Activated T-helper 9 cell treated with anti-CD3 and anti-CD28 coated beads, Interleukin-2, amount 50 U/mL, for 16 hours (primary cell): Measurements from ENCODE around the gene GAGE12F.
"Not testable (repeated sequence)": the region's sequence is repeated elsewhere in the genome, so short reads cannot be mapped to it uniquely, and the experiment has no call there.

Experiments used
- DNase-seq: peaks from one replicate; pipeline ENCODE4 v3.0.0-alpha.2; 2020; ENCODE audit warnings: low read depth

Gene GAGE12F

DNA sequence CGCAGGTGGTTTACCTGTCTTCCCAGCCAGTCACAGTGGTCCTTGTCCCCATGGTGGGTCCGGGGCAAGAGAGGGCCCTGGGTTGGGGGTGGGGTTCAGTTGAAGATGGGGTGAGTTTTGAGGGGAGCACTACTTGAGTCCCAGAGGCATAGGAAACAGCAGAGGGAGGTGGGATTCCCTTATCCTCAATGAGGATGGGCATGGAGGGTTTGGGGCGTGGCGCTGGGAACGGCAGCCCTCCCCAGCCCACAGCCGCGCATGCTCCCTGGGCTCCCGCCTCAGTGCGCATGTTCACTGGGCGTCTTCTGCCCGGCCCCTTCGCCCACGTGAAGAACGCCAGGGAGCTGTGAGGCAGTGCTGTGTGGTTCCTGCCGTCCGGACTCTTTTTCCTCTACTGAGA lies at the start of gene GAGE12F:
TSS of gene GAGE12F (plus strand) at position 301 of the 400 bp plus-strand sequence. CDS start 1,155 bp downstream, outside the sequence.
- DNase-seq = not testable (repeated sequence)

DNA sequence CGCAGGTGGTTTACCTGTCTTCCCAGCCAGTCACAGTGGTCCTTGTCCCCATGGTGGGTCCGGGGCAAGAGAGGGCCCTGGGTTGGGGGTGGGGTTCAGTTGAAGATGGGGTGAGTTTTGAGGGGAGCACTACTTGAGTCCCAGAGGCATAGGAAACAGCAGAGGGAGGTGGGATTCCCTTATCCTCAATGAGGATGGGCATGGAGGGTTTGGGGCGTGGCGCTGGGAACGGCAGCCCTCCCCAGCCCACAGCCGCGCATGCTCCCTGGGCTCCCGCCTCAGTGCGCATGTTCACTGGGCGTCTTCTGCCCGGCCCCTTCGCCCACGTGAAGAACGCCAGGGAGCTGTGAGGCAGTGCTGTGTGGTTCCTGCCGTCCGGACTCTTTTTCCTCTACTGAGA lies 28.8 kb upstream of the GAGE12F start, which contains the start of gene GAGE12C:
TSS of gene GAGE12C (plus strand) at position 301 of the 400 bp plus-strand sequence. CDS start 1,155 bp downstream, outside the sequence.
- DNase-seq = not testable (repeated sequence)

DNA sequence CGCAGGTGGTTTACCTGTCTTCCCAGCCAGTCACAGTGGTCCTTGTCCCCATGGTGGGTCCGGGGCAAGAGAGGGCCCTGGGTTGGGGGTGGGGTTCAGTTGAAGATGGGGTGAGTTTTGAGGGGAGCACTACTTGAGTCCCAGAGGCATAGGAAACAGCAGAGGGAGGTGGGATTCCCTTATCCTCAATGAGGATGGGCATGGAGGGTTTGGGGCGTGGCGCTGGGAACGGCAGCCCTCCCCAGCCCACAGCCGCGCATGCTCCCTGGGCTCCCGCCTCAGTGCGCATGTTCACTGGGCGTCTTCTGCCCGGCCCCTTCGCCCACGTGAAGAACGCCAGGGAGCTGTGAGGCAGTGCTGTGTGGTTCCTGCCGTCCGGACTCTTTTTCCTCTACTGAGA lies 19.2 kb upstream of the GAGE12F start, which contains the start of gene GAGE12D:
TSS of gene GAGE12D (plus strand) at position 301 of the 400 bp plus-strand sequence. CDS start 1,155 bp downstream, outside the sequence.
- DNase-seq = not testable (repeated sequence)

GRCh38 chrX:49550989-49551388 lies 9.7 kb upstream of the GAGE12F start, which contains the start of gene GAGE12E:
GAGE12E (plus strand) TSS chrX:49551289; CDS start chrX:49552444, 1,155 bp downstream.
- not testable (repeated sequence) for DNase-seq

GRCh38 chrX:49568728-49569127 lies 8.1 kb downstream of the GAGE12F start:
- not testable (repeated sequence) for DNase-seq

DNA sequence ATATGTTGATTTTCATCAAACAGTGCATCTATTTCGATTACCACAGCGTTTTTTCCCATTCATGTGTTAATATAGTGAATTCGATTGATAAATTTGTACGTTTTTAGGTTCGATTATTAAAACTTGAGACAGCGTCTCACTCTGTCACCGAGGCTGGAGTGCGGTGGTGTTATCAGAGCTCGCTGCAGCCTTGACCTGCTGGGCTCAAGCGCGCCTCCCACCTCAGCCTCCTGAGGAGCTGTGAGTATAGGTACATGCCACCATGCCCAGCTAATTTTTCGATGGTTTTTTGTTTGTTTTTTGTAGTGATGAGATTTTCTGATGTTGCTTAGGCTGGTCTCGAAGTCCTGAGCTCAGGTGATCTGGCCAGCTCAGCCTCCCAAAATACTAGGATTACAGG lies 8.5 kb downstream of the GAGE12F start:
- DNase-seq = not testable (repeated sequence)

- not testable (repeated sequence) for DNase-seq
Observed at GRCh38 chrX:49570100-49570499, 9.5 kb downstream of the GAGE12F start, which contains the start of gene GAGE12G. GAGE12G (plus strand) TSS chrX:49570400; CDS start chrX:49571555, 1,155 bp downstream.

DNA sequence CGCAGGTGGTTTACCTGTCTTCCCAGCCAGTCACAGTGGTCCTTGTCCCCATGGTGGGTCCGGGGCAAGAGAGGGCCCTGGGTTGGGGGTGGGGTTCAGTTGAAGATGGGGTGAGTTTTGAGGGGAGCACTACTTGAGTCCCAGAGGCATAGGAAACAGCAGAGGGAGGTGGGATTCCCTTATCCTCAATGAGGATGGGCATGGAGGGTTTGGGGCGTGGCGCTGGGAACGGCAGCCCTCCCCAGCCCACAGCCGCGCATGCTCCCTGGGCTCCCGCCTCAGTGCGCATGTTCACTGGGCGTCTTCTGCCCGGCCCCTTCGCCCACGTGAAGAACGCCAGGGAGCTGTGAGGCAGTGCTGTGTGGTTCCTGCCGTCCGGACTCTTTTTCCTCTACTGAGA lies 19.0 kb downstream of the GAGE12F start, which contains the start of gene GAGE12H:
TSS of gene GAGE12H (plus strand) at position 301 of the 400 bp plus-strand sequence. CDS start 1,155 bp downstream, outside the sequence.
- DNase-seq = not testable (repeated sequence)

DNA sequence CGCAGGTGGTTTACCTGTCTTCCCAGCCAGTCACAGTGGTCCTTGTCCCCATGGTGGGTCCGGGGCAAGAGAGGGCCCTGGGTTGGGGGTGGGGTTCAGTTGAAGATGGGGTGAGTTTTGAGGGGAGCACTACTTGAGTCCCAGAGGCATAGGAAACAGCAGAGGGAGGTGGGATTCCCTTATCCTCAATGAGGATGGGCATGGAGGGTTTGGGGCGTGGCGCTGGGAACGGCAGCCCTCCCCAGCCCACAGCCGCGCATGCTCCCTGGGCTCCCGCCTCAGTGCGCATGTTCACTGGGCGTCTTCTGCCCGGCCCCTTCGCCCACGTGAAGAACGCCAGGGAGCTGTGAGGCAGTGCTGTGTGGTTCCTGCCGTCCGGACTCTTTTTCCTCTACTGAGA lies 28.6 kb downstream of the GAGE12F start, which contains the start of gene GAGE2A:
TSS of gene GAGE2A (plus strand) at position 301 of the 400 bp plus-strand sequence. CDS start 1,155 bp downstream, outside the sequence.
- DNase-seq = not testable (repeated sequence)

DNA sequence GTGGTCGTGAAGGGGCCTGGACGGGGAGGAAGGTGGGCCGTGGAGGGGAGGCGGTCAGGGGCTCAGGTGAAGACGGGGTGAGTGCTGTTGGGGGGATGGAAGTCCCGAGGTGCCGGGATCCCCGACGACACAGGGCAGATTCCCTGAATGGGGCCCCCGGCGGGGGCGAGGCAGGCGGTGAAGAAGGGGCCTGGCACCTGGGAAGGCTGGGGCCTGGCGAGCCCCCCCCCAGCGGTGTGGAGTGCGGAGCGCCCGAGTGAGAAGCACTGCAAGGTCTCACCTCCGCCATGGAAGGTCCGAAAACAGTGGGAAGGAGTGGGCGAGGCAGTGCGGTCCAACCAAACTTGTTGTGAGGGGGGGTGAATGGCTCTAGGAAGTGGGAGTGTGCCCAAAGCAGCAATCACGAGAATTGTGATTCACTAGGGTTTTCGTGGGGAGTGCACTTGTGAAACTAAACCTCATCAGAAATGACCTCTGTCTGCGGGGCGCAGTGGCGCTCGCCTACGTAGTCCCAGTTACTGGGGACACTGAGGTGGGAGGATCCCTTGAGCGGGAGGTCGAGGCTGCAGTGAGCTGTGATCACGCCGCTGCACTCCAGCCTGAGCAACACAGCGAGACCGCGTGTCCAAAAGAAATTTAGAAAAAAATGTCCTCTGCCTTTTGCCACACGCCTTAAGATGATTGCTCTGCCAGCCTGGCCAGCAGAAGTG lies 29.3 kb downstream of the GAGE12F start:
- not testable (repeated sequence) for DNase-seq

DNA sequence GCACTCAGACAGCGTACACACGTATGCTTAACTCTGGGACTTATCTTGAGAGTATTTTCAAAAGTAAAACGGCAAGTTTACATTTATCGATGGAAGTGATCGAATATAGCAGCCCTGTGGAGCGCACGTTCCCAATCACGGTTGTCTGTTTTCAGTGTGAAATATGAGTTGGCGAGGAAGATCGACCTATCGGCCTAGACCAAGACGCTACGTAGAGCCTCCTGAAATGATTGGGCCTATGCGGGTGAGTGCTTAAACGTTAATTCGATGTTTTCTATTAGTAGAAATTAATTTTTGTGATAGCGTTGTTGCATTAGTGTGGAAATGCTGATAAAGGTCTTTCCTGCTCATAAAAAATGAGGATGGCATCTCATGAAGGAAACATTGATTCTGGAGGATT lies 29.8 kb downstream of the GAGE12F start:
- not testable (repeated sequence) for DNase-seq

DNA sequence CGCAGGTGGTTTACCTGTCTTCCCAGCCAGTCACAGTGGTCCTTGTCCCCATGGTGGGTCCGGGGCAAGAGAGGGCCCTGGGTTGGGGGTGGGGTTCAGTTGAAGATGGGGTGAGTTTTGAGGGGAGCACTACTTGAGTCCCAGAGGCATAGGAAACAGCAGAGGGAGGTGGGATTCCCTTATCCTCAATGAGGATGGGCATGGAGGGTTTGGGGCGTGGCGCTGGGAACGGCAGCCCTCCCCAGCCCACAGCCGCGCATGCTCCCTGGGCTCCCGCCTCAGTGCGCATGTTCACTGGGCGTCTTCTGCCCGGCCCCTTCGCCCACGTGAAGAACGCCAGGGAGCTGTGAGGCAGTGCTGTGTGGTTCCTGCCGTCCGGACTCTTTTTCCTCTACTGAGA lies 38.1 kb downstream of the GAGE12F start, which contains the start of gene GAGE1:
TSS of gene GAGE1 (plus strand) at position 301 of the 400 bp plus-strand sequence. CDS start 1,155 bp downstream, outside the sequence.
- DNase-seq = not testable (repeated sequence)

GRCh38 chrX:49610718-49611310 lies 50.2 kb downstream of the GAGE12F start:
- no peak for DNase-seq
